Measurements from ENCODE around the gene MB21D2. TPM values are rescaled to one million over a fixed set of nuclear protein-coding genes. Genes with fewer than 3 reads are reported as not detected.

Gene MB21D2
- total RNA-seq, 1 experiment from 2014 or later = 2.8 TPM

- TF ChIP-seq POLR2AphosphoS5 (IDR thresholded peaks at IDR 0.05; ENCODE audit: low read depth, low read length) (no peak), RAD21 (IDR thresholded peaks at IDR 0.05; ENCODE audit: low read depth) (peak; percentile 79), CTCF (IDR thresholded peaks at IDR 0.05 in 2 of 3, conservative IDR thresholded peaks at IDR 0.05 in 1 of 3; ENCODE audit: borderline replicate concordance in 1 of 3, insufficient read depth in 1 of 3, low read depth in 2 of 3, low read length in 2 of 3) (peak; percentile 53 to 74 (median 64))
- CTCF ChIA-PET = interaction anchor here (0.6 to 4.5 kb wide), 14 partner anchors 8 to 1531 kb away, joined by 3 to 57 read pairs (median 5); partner anchors contain the start of gene MB21D2
- Histone ChIP-seq H2AFZ (ENCODE audit: low read depth, low read length, poor library complexity, severe bottlenecking) (no peak overlapping the region), H3K79me2 (ENCODE audit: insufficient read depth, low read length) (no peaks in the 10 kb centered on the region), H3K4me1 (ENCODE audit: control insufficient read depth in 1 of 2, insufficient read depth in 2 of 2, low read length in 2 of 2) (peaks cover 0 to under 1% of the 10 kb centered on the region in 2 experiments; a peak in 1 of 4 replicates), H3K36me3 (ENCODE audit: control insufficient read depth in 1 of 2, insufficient read depth in 2 of 2, low read length in 2 of 2) (no peaks in the 10 kb centered on the region), H4K20me1 (ENCODE audit: insufficient read depth) (no peaks in the 10 kb centered on the region), H3K9me2 (ENCODE audit: insufficient read depth) (no peaks in the 10 kb centered on the region), H3K4me2 (ENCODE audit: low read length) (no peak overlapping the region), H3K9ac (ENCODE audit: low read length) (no peak overlapping the region), H3K9me3 (ENCODE audit: control insufficient read depth in 1 of 2, insufficient read depth in 1 of 2, low read depth in 1 of 2, low read length in 2 of 2) (no peaks in the 10 kb centered on the region), H3K27me3 (ENCODE audit: insufficient read depth, low read length) (no peaks in the 10 kb centered on the region), H3K27ac (ENCODE audit: low read depth, low read length) (no peak overlapping the region), H3K4me3 (replicated peaks in 1 of 2; ENCODE audit: low read depth in 1 of 2, low read length in 2 of 2) (no peak overlapping the region)
- DNase-seq (ENCODE audit: low read depth, low spot score) = peak; percentile 49
- ATAC-seq = peak; percentile 80
- RAD21 ChIA-PET (ENCODE audit: low non-redundant PET in 1 of 2, low total read pairs in 2 of 2, uncharacterized antibody in 2 of 2, unreplicated experiment in 2 of 2) = interaction anchor here (0.7 to 1.3 kb wide), 6 partner anchors 102 to 760 kb away, joined by 3 to 8 read pairs (median 3); no protein-coding TSS in a partner anchor
- POLR2A ChIA-PET = no interaction called here
- BruUV-seq (replicated peaks) = no TSS peak
- intact Hi-C loops (cut with micrococcal nuclease) = loop anchor here (1.0 to 10.0 kb wide), 3 partner anchors 228 to 649 kb away; no protein-coding TSS in a partner anchor
Measured at GRCh38 chr3:192812743-192813383, 104.8 kb downstream of the MB21D2 start.

GRCh38 chr3:192805711-192806110 lies 111.9 kb downstream of the MB21D2 start:
- no peak for ATAC-seq
- no peak for DNase-seq (ENCODE audit: low read depth, low spot score)
- no peaks in the 10 kb centered on the region for H3K79me2 ChIP-seq (ENCODE audit: insufficient read depth, low read length)

More at GRCh38 chr3:192805711-192806110, 111.9 kb downstream of the MB21D2 start:
- H3K4me1 ChIP-seq (ENCODE audit: control insufficient read depth in 1 of 2, insufficient read depth in 2 of 2, low read length in 2 of 2) = no peaks in the 10 kb centered on the region
- no peak overlapping the region for H2AFZ ChIP-seq (ENCODE audit: low read depth, low read length, poor library complexity, severe bottlenecking)
- TF ChIP-seq FOSL1 (IDR thresholded peaks at IDR 0.05; ENCODE audit: low read depth) (no peak), ZFX (IDR thresholded peaks at IDR 0.05) (no peak), ZNF274 (IDR thresholded peaks at IDR 0.05; ENCODE audit: low read depth, low read length) (no peak), EZH2phosphoT487 (IDR thresholded peaks at IDR 0.05; ENCODE audit: borderline replicate concordance) (no peak), POLR2A (IDR thresholded peaks at IDR 0.05; ENCODE audit: borderline replicate concordance, extremely low read depth, insufficient read depth, insufficient read length) (no peak), SRF (IDR thresholded peaks at IDR 0.05; ENCODE audit: low read depth) (no peak), JUND (IDR thresholded peaks at IDR 0.05) (no peak)
- intact Hi-C loops (cut with micrococcal nuclease) = no loop called here
- no peaks in the 10 kb centered on the region for H3K27me3 ChIP-seq (ENCODE audit: insufficient read depth, low read length)
- H3K36me3 ChIP-seq (ENCODE audit: control insufficient read depth in 1 of 2, insufficient read depth in 2 of 2, low read length in 2 of 2) = no peaks in the 10 kb centered on the region
- no peak overlapping the region for H3K4me3 ChIP-seq (replicated peaks in 1 of 2; ENCODE audit: low read depth in 1 of 2, low read length in 2 of 2)
- POLR2A ChIA-PET = no interaction called here
- no peaks in the 10 kb centered on the region for H3K9me3 ChIP-seq (ENCODE audit: control insufficient read depth in 1 of 2, insufficient read depth in 1 of 2, low read depth in 1 of 2, low read length in 2 of 2)
- H3K4me2 ChIP-seq (ENCODE audit: low read length) = no peak overlapping the region
- no TSS peak for BruUV-seq (replicated peaks)
- no peak overlapping the region for H3K9ac ChIP-seq (ENCODE audit: low read length)
- RAD21 ChIA-PET (ENCODE audit: low non-redundant PET in 1 of 2, low total read pairs in 2 of 2, uncharacterized antibody in 2 of 2, unreplicated experiment in 2 of 2) = no interaction called here
- CTCF ChIA-PET = no interaction called here
- H3K9me2 ChIP-seq (ENCODE audit: insufficient read depth) = no peaks in the 10 kb centered on the region
- 0 out of 2 replicates have a peak, but pooled peaks cover 6% of the 10 kb centered on the region for H4K20me1 ChIP-seq (ENCODE audit: insufficient read depth)
- no peak overlapping the region for H3K27ac ChIP-seq (ENCODE audit: low read depth, low read length)

Data from HCT116 (cell line).